ENCODE data around the gene KCNAB1.
"Not testable (repeated sequence)": the region's sequence is repeated elsewhere in the genome, so short reads cannot be mapped to it uniquely, and the experiment has no call there.

DNA sequence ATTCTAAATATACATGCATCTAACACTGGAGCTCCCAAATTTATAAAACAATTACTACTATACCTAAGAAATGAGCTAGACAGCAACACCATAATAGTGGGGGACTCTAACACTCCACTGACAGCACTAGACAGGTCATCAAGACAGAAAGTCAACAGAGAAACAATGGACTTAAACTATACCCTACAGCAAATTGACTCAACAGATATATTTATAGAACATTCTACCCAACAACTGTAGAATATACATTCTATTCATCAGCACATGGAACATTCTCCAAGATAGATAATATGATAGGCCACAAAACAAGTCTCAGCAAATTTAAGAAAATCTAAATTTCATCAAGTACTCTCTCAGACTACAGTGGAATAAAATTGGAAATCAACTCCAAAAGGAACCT is 102.0 kb downstream of the KCNAB1 start:
- TF ChIP-seq, protein P1, sequence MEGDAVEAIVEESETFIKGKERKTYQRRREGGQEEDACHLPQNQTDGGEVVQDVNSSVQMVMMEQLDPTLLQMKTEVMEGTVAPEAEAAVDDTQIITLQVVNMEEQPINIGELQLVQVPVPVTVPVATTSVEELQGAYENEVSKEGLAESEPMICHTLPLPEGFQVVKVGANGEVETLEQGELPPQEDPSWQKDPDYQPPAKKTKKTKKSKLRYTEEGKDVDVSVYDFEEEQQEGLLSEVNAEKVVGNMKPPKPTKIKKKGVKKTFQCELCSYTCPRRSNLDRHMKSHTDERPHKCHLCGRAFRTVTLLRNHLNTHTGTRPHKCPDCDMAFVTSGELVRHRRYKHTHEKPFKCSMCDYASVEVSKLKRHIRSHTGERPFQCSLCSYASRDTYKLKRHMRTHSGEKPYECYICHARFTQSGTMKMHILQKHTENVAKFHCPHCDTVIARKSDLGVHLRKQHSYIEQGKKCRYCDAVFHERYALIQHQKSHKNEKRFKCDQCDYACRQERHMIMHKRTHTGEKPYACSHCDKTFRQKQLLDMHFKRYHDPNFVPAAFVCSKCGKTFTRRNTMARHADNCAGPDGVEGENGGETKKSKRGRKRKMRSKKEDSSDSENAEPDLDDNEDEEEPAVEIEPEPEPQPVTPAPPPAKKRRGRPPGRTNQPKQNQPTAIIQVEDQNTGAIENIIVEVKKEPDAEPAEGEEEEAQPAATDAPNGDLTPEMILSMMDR (conservative IDR thresholded peaks at IDR 0.05; ENCODE audit: low read length) = not testable (repeated sequence)
- TF ChIP-seq EZH2phosphoT487 (IDR thresholded peaks at IDR 0.05; ENCODE audit: borderline replicate concordance, low read depth, low read length) = not testable (repeated sequence)

Measured in OCI-LY7 (cell line).